ENCODE measurements around the gene SLC35F1.

- TF ChIP-seq ZC3H10 (CRISPR knock-in tag; IDR thresholded peaks at IDR 0.05) (no peak), ZFP3 (CRISPR knock-in tag; IDR thresholded peaks at IDR 0.05) (no peak), ZNF8 (CRISPR knock-in tag; IDR thresholded peaks at IDR 0.05) (no peak), GLIS3 (CRISPR knock-in tag; IDR thresholded peaks at IDR 0.05) (no peak), ZNF565 (CRISPR knock-in tag; conservative IDR thresholded peaks at IDR 0.05; ENCODE audit: low read depth) (no peak), TSHZ2 (CRISPR knock-in tag; IDR thresholded peaks at IDR 0.05) (no peak), ARNTL (CRISPR knock-in tag; IDR thresholded peaks at IDR 0.05; ENCODE audit: borderline replicate concordance, low read depth) (no peak), CSDC2 (CRISPR knock-in tag; IDR thresholded peaks at IDR 0.05) (no peak), ESRRG (CRISPR knock-in tag; IDR thresholded peaks at IDR 0.05) (no peak), PATZ1 (CRISPR knock-in tag; IDR thresholded peaks at IDR 0.05; ENCODE audit: borderline replicate concordance) (no peak)
These were observed 178.6 kb downstream of the SLC35F1 start for GRCh38 chr6:118085665-118086064.
